Measurements from ENCODE around the gene PGR. TPM values are rescaled to one million over a fixed set of nuclear protein-coding genes. Genes with fewer than 3 reads are reported as not detected.
A peak's percentile ranks its signal among the peaks of the same experiment; 100 is the strongest.

The PGR gene
- total and polyA plus RNA-seq, 2 donors from 2014 or later, result 0.60 to 1.3 TPM

DNA sequence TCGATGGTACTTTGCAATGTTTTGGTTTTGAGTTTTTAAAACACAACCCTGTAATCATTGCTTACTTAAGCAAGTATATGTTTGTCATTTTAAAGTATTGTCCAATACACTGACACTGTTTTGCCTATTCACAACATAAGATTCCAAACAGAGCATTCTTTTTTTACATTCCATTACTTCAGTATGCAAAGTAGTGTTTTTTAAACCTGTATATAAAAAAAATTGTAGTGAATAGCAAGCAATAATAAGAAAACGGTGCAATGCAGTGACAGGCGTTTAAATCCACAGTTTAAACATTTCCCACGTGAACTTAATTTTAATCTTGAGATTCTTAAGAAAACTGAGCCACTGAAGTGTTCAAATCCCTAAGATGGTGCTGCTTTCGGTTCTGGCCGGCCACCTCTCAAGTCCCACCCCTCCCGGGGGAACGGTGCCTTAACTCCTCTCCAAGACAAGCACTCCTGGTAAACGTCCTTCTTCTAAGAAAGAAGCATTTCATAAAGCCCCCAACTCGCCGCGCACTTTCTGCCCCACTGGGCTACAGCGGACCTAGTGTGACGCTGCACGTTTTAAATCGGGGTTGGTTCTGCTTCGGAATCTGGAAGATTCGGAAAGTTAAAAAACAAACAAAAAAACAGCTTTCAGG is 2.9 kb downstream of the PGR start:
- FAIRE-seq, result no peak
- TF ChIP-seq CTCF (IDR thresholded peaks at IDR 0.05; ENCODE audit: borderline replicate concordance, extremely low read depth, insufficient read depth), result no peak
- Histone ChIP-seq H3K9me3 (ENCODE audit: control insufficient read depth in 2 of 3, insufficient read depth in 1 of 3, low read length in 3 of 3) (no peaks in the 10 kb centered on the region), H3K36me3 (ENCODE audit: control insufficient read depth in 2 of 3, insufficient read depth in 3 of 3, low read length in 3 of 3) (no peaks in the 10 kb centered on the region), H3K4me3 (ENCODE audit: low read length in 3 of 3) (peak overlapping the region in 2 of 3 donors; percentile 63 to 77), H3K27me3 (ENCODE audit: control insufficient read depth, insufficient read depth, low read length) (peaks cover 46% of the 10 kb centered on the region), H3K4me1 (ENCODE audit: control insufficient read depth in 2 of 3, insufficient read depth in 2 of 3, low read depth in 1 of 3, low read length in 3 of 3) (no peaks in the 10 kb centered on the region), H3K9ac (ENCODE audit: low read length in 3 of 3) (peak overlapping the region in 2 of 3 donors; percentile 15 to 73), H3K27ac (ENCODE audit: low read depth in 2 of 2, low read length in 2 of 2) (peak overlapping the region; percentile 20 to 48)
- intact Hi-C loops (cut with DNase I), result no loop called here
- peak; percentile 17 to 66 (median 46) for DNase-seq

DNA sequence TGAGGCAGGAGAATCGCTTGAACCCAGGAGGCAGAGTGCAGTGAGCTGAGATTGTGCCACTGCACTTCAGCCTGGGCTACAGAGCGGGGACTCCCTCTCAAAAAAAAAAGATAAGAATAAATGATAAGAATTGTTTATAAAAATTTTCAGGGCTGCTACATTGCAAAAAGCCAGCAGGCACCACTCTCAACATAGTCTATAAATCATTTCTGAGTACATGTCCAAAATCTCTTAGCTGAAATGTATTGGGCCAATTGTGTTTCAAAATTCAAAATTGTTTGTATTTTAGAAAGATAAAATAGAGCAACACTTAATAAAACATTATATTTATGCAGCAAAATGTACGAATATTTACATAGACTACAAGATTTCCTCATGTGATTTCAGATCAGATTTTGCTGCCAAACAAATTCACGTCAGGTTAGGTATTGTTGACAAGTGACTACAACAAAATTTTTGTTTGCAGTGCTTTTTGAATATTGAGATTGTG is 13.9 kb downstream of the PGR start:
- FAIRE-seq (no peak), DNase-seq (no peak)
- no peaks in the 10 kb centered on the region for H3K27me3 ChIP-seq (ENCODE audit: control insufficient read depth, insufficient read depth, low read length)
- no peaks in the 10 kb centered on the region for H3K36me3 ChIP-seq (ENCODE audit: control insufficient read depth in 2 of 3, insufficient read depth in 3 of 3, low read length in 3 of 3)
- H3K4me3 ChIP-seq (ENCODE audit: low read length in 3 of 3), result no peak overlapping the region
- TF ChIP-seq CTCF (IDR thresholded peaks at IDR 0.05; ENCODE audit: borderline replicate concordance, extremely low read depth, insufficient read depth), result no peak
- no peak overlapping the region for H3K9ac ChIP-seq (ENCODE audit: low read length in 3 of 3)
- intact Hi-C loops (cut with DNase I), result no loop called here
- no peaks in the 10 kb centered on the region for H3K9me3 ChIP-seq (ENCODE audit: control insufficient read depth in 2 of 3, insufficient read depth in 1 of 3, low read length in 3 of 3)
- no peak overlapping the region for H3K27ac ChIP-seq (ENCODE audit: low read depth in 2 of 2, low read length in 2 of 2)
- no peaks in the 10 kb centered on the region for H3K4me1 ChIP-seq (ENCODE audit: control insufficient read depth in 2 of 3, insufficient read depth in 2 of 3, low read depth in 1 of 3, low read length in 3 of 3)

DNA sequence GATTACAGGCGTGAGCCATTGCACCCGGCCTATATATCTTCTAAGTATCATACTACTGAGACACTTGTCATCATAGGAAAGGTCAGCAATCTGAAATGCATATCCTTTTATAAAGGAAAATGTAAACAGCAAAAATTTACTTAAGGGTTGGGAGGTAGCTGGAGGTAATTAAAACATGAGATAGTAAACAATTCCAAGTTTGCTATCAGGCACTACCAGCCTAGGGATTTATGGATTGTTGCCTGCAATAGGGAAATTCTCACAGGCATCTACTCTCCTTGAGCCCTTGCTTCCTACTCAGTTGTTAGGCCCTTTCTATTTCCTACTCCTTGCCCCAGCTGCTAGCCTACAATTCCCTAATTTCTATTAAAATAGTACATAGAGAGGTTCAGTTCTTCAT is 16.1 kb downstream of the PGR start:
- Histone ChIP-seq H3K4me1 (ENCODE audit: control insufficient read depth in 2 of 3, insufficient read depth in 2 of 3, low read depth in 1 of 3, low read length in 3 of 3) (no peaks in the 10 kb centered on the region), H3K36me3 (ENCODE audit: control insufficient read depth in 2 of 3, insufficient read depth in 3 of 3, low read length in 3 of 3) (no peaks in the 10 kb centered on the region), H3K27ac (ENCODE audit: low read depth in 2 of 2, low read length in 2 of 2) (no peak overlapping the region), H3K27me3 (ENCODE audit: control insufficient read depth, insufficient read depth, low read length) (no peaks in the 10 kb centered on the region), H3K4me3 (ENCODE audit: low read length in 3 of 3) (no peak overlapping the region), H3K9me3 (ENCODE audit: control insufficient read depth in 2 of 3, insufficient read depth in 1 of 3, low read length in 3 of 3) (peaks cover 0 to 6% (median 0%) of the 10 kb centered on the region in 3 donors), H3K9ac (ENCODE audit: low read length in 3 of 3) (no peak overlapping the region)
- FAIRE-seq (no peak), DNase-seq (no peak)
- TF ChIP-seq CTCF (IDR thresholded peaks at IDR 0.05; ENCODE audit: borderline replicate concordance, extremely low read depth, insufficient read depth), result no peak
- intact Hi-C loops (cut with DNase I), result no loop called here

Data from kidney (tissue), 14 donors.